Measurements from ENCODE around the gene LPCAT2. TPM values are rescaled to one million over a fixed set of nuclear protein-coding genes. Genes with fewer than 3 reads are reported as not detected.

Gene LPCAT2
- polyA plus RNA-seq, 1 donor from 2014 or later, result 0.59 TPM

DNA sequence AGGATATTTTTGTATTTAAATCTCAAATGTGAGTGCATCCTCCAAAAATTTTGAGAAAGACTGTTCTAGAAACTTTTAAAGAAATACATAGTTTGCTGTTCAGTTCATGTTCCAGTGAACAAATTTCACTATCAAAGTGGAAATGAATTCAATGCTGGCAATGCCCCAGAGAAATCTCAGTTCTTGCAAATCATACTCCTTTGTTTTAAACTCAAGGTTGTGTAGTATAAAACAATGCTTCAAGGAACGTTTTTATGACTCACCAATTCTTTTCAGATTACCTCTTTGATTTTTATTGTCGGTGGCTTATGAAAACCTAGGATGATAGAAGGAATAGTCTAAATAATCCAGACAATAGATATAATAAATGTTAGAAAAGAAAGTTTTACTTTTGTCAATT, 17.6 kb downstream of the LPCAT2 start:
- no peaks in the 10 kb centered on the region for H3K9me3 ChIP-seq (ENCODE audit: low read length)
- H3F3A ChIP-seq (ENCODE audit: insufficient read depth, low read length, poor library complexity, severe bottlenecking), result no peaks in the 10 kb centered on the region
- no peaks in the 10 kb centered on the region for H3K9me2 ChIP-seq (ENCODE audit: insufficient read depth, low read length)
- no peaks in the 10 kb centered on the region for H4K20me1 ChIP-seq (ENCODE audit: insufficient read depth)
- no peak overlapping the region for H3K4me2 ChIP-seq (ENCODE audit: low read length)
- no peaks in the 10 kb centered on the region for H3K36me3 ChIP-seq (ENCODE audit: insufficient read depth, low read length)
- H3K9ac ChIP-seq (ENCODE audit: low read length), result no peak overlapping the region
- no peaks in the 10 kb centered on the region for H3K79me2 ChIP-seq (replicated peaks; ENCODE audit: insufficient read depth, low read length)
- no peak for TF ChIP-seq SMC3 (conservative IDR thresholded peaks at IDR 0.05; ENCODE audit: poor library complexity)
- no peak for TF ChIP-seq POLR2AphosphoS5 (IDR thresholded peaks at IDR 0.05)
- TF ChIP-seq EP300 (conservative IDR thresholded peaks at IDR 0.05; ENCODE audit: poor library complexity, severe bottlenecking), result no peak
- no peak for TF ChIP-seq MXI1 (conservative IDR thresholded peaks at IDR 0.05; ENCODE audit: poor library complexity, severe bottlenecking)
- TF ChIP-seq RAD21 (conservative IDR thresholded peaks at IDR 0.05), result no peak
- no peak for TF ChIP-seq EZH2 (IDR thresholded peaks at IDR 0.05; ENCODE audit: borderline replicate concordance, insufficient read depth, low read length, poor library complexity, severe bottlenecking)
- TF ChIP-seq, protein P1, sequence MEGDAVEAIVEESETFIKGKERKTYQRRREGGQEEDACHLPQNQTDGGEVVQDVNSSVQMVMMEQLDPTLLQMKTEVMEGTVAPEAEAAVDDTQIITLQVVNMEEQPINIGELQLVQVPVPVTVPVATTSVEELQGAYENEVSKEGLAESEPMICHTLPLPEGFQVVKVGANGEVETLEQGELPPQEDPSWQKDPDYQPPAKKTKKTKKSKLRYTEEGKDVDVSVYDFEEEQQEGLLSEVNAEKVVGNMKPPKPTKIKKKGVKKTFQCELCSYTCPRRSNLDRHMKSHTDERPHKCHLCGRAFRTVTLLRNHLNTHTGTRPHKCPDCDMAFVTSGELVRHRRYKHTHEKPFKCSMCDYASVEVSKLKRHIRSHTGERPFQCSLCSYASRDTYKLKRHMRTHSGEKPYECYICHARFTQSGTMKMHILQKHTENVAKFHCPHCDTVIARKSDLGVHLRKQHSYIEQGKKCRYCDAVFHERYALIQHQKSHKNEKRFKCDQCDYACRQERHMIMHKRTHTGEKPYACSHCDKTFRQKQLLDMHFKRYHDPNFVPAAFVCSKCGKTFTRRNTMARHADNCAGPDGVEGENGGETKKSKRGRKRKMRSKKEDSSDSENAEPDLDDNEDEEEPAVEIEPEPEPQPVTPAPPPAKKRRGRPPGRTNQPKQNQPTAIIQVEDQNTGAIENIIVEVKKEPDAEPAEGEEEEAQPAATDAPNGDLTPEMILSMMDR (IDR thresholded peaks at IDR 0.05; ENCODE audit: poor library complexity, severe bottlenecking), result no peak
- TF ChIP-seq REST (IDR thresholded peaks at IDR 0.05; ENCODE audit: borderline replicate concordance), result no peak
- no peak for TF ChIP-seq TAF1 (IDR thresholded peaks at IDR 0.05; ENCODE audit: low read depth)
- no peak overlapping the region for H3K4me3 ChIP-seq (ENCODE audit: low read length)
- no peaks in the 10 kb centered on the region for H3K27me3 ChIP-seq (ENCODE audit: insufficient read depth, low read depth, low read length)
- H3K27ac ChIP-seq (ENCODE audit: low read length), result no peak overlapping the region
- H2AFZ ChIP-seq (ENCODE audit: low read depth, low read length), result no peak overlapping the region

GRCh38 chr16:55527885-55528284, 19.0 kb downstream of the LPCAT2 start:
- Histone ChIP-seq H2AFZ (ENCODE audit: low read depth, low read length) (no peak overlapping the region), H3K4me3 (ENCODE audit: low read length) (no peak overlapping the region), H3K9me3 (ENCODE audit: low read length) (no peaks in the 10 kb centered on the region), H3K27ac (ENCODE audit: low read length) (no peak overlapping the region), H3F3A (ENCODE audit: insufficient read depth, low read length, poor library complexity, severe bottlenecking) (no peaks in the 10 kb centered on the region), H3K4me2 (ENCODE audit: low read length) (no peak overlapping the region), H4K20me1 (ENCODE audit: insufficient read depth) (no peaks in the 10 kb centered on the region), H3K9me2 (ENCODE audit: insufficient read depth, low read length) (no peaks in the 10 kb centered on the region), H3K36me3 (ENCODE audit: insufficient read depth, low read length) (no peaks in the 10 kb centered on the region), H3K79me2 (replicated peaks; ENCODE audit: insufficient read depth, low read length) (no peaks in the 10 kb centered on the region), H3K9ac (ENCODE audit: low read length) (no peak overlapping the region), H3K27me3 (ENCODE audit: insufficient read depth, low read depth, low read length) (no peaks in the 10 kb centered on the region)
- TF ChIP-seq POLR2AphosphoS5 (IDR thresholded peaks at IDR 0.05) (no peak), MXI1 (conservative IDR thresholded peaks at IDR 0.05; ENCODE audit: poor library complexity, severe bottlenecking) (no peak), REST (IDR thresholded peaks at IDR 0.05; ENCODE audit: borderline replicate concordance) (no peak)

Data from neural cell (in vitro differentiated cells).